Measurements from ENCODE around the gene ITGB3BP.

- TF ChIP-seq CTCF (IDR thresholded peaks at IDR 0.05; ENCODE audit: low read depth, low read length, missing input control) = no peak
- TF ChIP-seq RAD21 (IDR thresholded peaks at IDR 0.05) = no peak
- no peak for TF ChIP-seq ATF3 (IDR thresholded peaks at IDR 0.05)
- TF ChIP-seq RXRA (IDR thresholded peaks at IDR 0.05) = no peak
- no peak for TF ChIP-seq REST (IDR thresholded peaks at IDR 0.05)
- TF ChIP-seq MAX (IDR thresholded peaks at IDR 0.05) = no peak
- no peak for TF ChIP-seq GABPA (IDR thresholded peaks at IDR 0.05 in 1 of 2, conservative IDR thresholded peaks at IDR 0.05 in 1 of 2)
- TF ChIP-seq SP1 (IDR thresholded peaks at IDR 0.05) = no peak
- TF ChIP-seq TAF1 (conservative IDR thresholded peaks at IDR 0.05) = no peak
- no peak for TF ChIP-seq HNF4G (IDR thresholded peaks at IDR 0.05)
- TF ChIP-seq YY1 (IDR thresholded peaks at IDR 0.05) = no peak
Measured at GRCh38 chr1:63497577-63497976, 25.4 kb downstream of the ITGB3BP start.

Measured in liver (tissue), 3 donors.